GM18499 (cell line): Measurements from ENCODE around the gene CABP5.
"Not testable (repeated sequence)": the region's sequence is repeated elsewhere in the genome, so short reads cannot be mapped to it uniquely, and the experiment has no call there.

Experiments
- ATAC-seq: cut with Tn5 transposase; IDR thresholded peaks from one replicate; pipeline ENCODE4 v1.9.1; 2021; ENCODE audit warnings: moderate number of reproducible peaks; ENCODE audit not compliant: insufficient read depth, unreplicated experiment

The CABP5 gene

GRCh38 chr19:48043675-48044258 lies at the start of gene CABP5:
CABP5 (minus strand) TSS chr19:48044079; CDS start chr19:48043922, 157 bp downstream.
- no peak for ATAC-seq

- ATAC-seq, result not testable (repeated sequence)
Measured at GRCh38 chr19:48091111-48091718, 47.3 kb upstream of the CABP5 start.

- ATAC-seq, result no peak
Measured at GRCh38 chr19:48090281-48090802, 46.5 kb upstream of the CABP5 start.

GRCh38 chr19:48088991-48089390 lies 45.1 kb upstream of the CABP5 start:
- ATAC-seq, result not testable (repeated sequence)

GRCh38 chr19:48085904-48086864 lies 42.3 kb upstream of the CABP5 start:
- ATAC-seq, result no peak

- ATAC-seq, result no peak
Measured at GRCh38 chr19:48085076-48085475, 41.2 kb upstream of the CABP5 start.

- no peak for ATAC-seq
Measured at GRCh38 chr19:48081106-48081505, 37.2 kb upstream of the CABP5 start.

GRCh38 chr19:48070177-48070769 lies 26.4 kb upstream of the CABP5 start:
- ATAC-seq, result not testable (repeated sequence)

GRCh38 chr19:48069435-48069834 lies 25.6 kb upstream of the CABP5 start:
- no peak for ATAC-seq

GRCh38 chr19:48064509-48064908 lies 20.6 kb upstream of the CABP5 start:
- ATAC-seq, result no peak

GRCh38 chr19:48061401-48062344 lies 17.8 kb upstream of the CABP5 start:
- no peak for ATAC-seq

- no peak for ATAC-seq
Measured at GRCh38 chr19:48060381-48060780, 16.5 kb upstream of the CABP5 start.

- no peak for ATAC-seq
Measured at GRCh38 chr19:48059331-48059730, 15.5 kb upstream of the CABP5 start.

GRCh38 chr19:48053856-48054255 lies 10.0 kb upstream of the CABP5 start:
- ATAC-seq, result no peak

GRCh38 chr19:48053076-48053475 lies 9.2 kb upstream of the CABP5 start:
- ATAC-seq, result no peak

- ATAC-seq, result no peak
Measured at GRCh38 chr19:48051335-48052033, 7.6 kb upstream of the CABP5 start.

- ATAC-seq, result no peak
Measured at GRCh38 chr19:48044561-48044960, 682 bp upstream of the CABP5 start.

GRCh38 chr19:48041877-48042580 lies 1.9 kb downstream of the CABP5 start:
- ATAC-seq, result no peak
